Activated B cell treated with CpG ODN at 0.5 μM for 24 hours (primary cell): Measurements from ENCODE around the gene FRYL. TPM values are rescaled to one million over a fixed set of nuclear protein-coding genes. Genes with fewer than 3 reads are reported as not detected.

Experiments
- ATAC-seq: fragments of 200-7000 bp; cut with Tn5 transposase; one replicate; pipeline ENCODE4 v1.10.0; 2021; ENCODE audit warnings: low read depth, mild to moderate bottlenecking, moderate library complexity
- CTCF ChIA-PET: fragments of 350-600 bp; sonication (Branson Sonifier 250); formaldehyde crosslinking; loops from one replicate; lab custom pipeline; 2021; ENCODE audit warnings: antibody characterized with exemption; lab: Charles Lee
- POLR2A ChIA-PET: fragments of 350-600 bp; sonication (Branson Sonifier 250); formaldehyde crosslinking; loops from one replicate; lab custom pipeline; 2021; ENCODE audit warnings: antibody characterized with exemption; lab: Charles Lee
- DNase-seq: peaks from one replicate; pipeline ENCODE4 v3.0.0; 2022
- H3K27ac Mint-ChIP-seq: one replicate; pipeline ENCODE4 v1.8.0; 2020; ENCODE audit warnings: mixed read lengths
- H3K27me3 Mint-ChIP-seq: one replicate; pipeline ENCODE4 v1.8.0; 2021; ENCODE audit warnings: mixed read lengths
- H3K36me3 Mint-ChIP-seq: one replicate; pipeline ENCODE4 v1.8.0; 2021; ENCODE audit warnings: low read depth, mixed read lengths
- H3K4me1 Mint-ChIP-seq: one replicate; pipeline ENCODE4 v1.8.0; 2021; ENCODE audit warnings: mixed read lengths
- H3K4me3 Mint-ChIP-seq: one replicate; pipeline ENCODE4 v1.8.0; 2020; ENCODE audit warnings: mild to moderate bottlenecking, mixed read lengths
- H3K9me3 Mint-ChIP-seq: one replicate; pipeline ENCODE4 v1.8.0; 2020; ENCODE audit warnings: mixed read lengths
- CTCF ChIP-seq: fragments of 200-600 bp; IDR thresholded peaks from one replicate; pipeline ENCODE4 v1.8.0; 2022; ENCODE audit warnings: antibody characterized with exemption, mild to moderate bottlenecking
- intact Hi-C: fragments of 100-400 bp; cut with micrococcal nuclease; formaldehyde crosslinking; loops from one replicate; pipeline ENCODE4 v1.15.1; 2024
- total RNA-seq: library from RNA; stranded (reverse); gene quantifications from 2 replicates; pipeline ENCODE4 v1.2.3, GENCODE V29; 2022

The FRYL gene
- total RNA-seq, 1 donor from 2014 or later: 91.5 TPM

- no peak for ATAC-seq
- intact Hi-C loops: no loop called here
- peaks cover 15% of the 10 kb centered on the region for H3K36me3 Mint-ChIP-seq
- H3K9me3 Mint-ChIP-seq: no peaks in the 10 kb centered on the region
- POLR2A ChIA-PET: no interaction called here
- no peak overlapping the region for H3K4me3 Mint-ChIP-seq
- no peak for TF ChIP-seq CTCF
- CTCF ChIA-PET: no interaction called here
- H3K4me1 Mint-ChIP-seq: peaks cover 4% of the 10 kb centered on the region
- H3K27me3 Mint-ChIP-seq: no peaks in the 10 kb centered on the region
- DNase-seq: no peak
- H3K27ac Mint-ChIP-seq: no peak overlapping the region
Observed at GRCh38 chr4:48651914-48652313, 128.2 kb downstream of the FRYL start.

- ATAC-seq: no peak
- no peaks in the 10 kb centered on the region for H3K27me3 Mint-ChIP-seq
- no peak overlapping the region for H3K27ac Mint-ChIP-seq
- H3K9me3 Mint-ChIP-seq: no peaks in the 10 kb centered on the region
- H3K4me1 Mint-ChIP-seq: peaks cover 4% of the 10 kb centered on the region
- H3K36me3 Mint-ChIP-seq: peaks cover 14% of the 10 kb centered on the region
- H3K4me3 Mint-ChIP-seq: no peak overlapping the region
- CTCF ChIA-PET: no interaction called here
- POLR2A ChIA-PET: no interaction called here
- no peak for TF ChIP-seq CTCF
- DNase-seq: no peak
- intact Hi-C loops: no loop called here
Observed at GRCh38 chr4:48649505-48649904, 130.6 kb downstream of the FRYL start.

GRCh38 chr4:48645225-48645794, 134.8 kb downstream of the FRYL start:
- no peak for ATAC-seq
- intact Hi-C loops: no loop called here
- DNase-seq: no peak
- Mint-ChIP-seq H3K9me3 (no peaks in the 10 kb centered on the region), H3K27ac (no peak overlapping the region), H3K36me3 (peaks cover 4% of the 10 kb centered on the region), H3K4me3 (no peak overlapping the region), H3K27me3 (no peaks in the 10 kb centered on the region), H3K4me1 (peaks cover 8% of the 10 kb centered on the region)
- ChIA-PET POLR2A (no interaction called here), CTCF (no interaction called here)
- TF ChIP-seq CTCF: no peak

GRCh38 chr4:48642421-48643374, 137.4 kb downstream of the FRYL start:
- ChIA-PET CTCF (no interaction called here), POLR2A (no interaction called here)
- Mint-ChIP-seq H3K36me3 (peaks cover 15% of the 10 kb centered on the region), H3K9me3 (no peaks in the 10 kb centered on the region), H3K27me3 (no peaks in the 10 kb centered on the region), H3K27ac (no peak overlapping the region), H3K4me3 (no peak overlapping the region), H3K4me1 (peaks cover 10% of the 10 kb centered on the region)
- intact Hi-C loops: no loop called here
- DNase-seq (no peak), ATAC-seq (no peak)
- TF ChIP-seq CTCF: no peak

- intact Hi-C loops: no loop called here
- ChIA-PET POLR2A (no interaction called here), CTCF (no interaction called here)
- H3K27me3 Mint-ChIP-seq: no peaks in the 10 kb centered on the region
- no peak for TF ChIP-seq CTCF
- H3K4me3 Mint-ChIP-seq: no peak overlapping the region
- no peak for ATAC-seq
- H3K4me1 Mint-ChIP-seq: peaks cover 15% of the 10 kb centered on the region
- DNase-seq: no peak
- no peak overlapping the region for H3K27ac Mint-ChIP-seq
- peaks cover 12% of the 10 kb centered on the region for H3K36me3 Mint-ChIP-seq
- H3K9me3 Mint-ChIP-seq: no peaks in the 10 kb centered on the region
Observed at GRCh38 chr4:48641401-48641800, 138.7 kb downstream of the FRYL start.
